PC-3 (cell line): Measurements from ENCODE around the gene WNT1. TPM values are rescaled to one million over a fixed set of nuclear protein-coding genes. Genes with fewer than 3 reads are reported as not detected.

Experiments used
- ATAC-seq: fragments of 200-7000 bp; cut with Tn5 transposase; 2 replicates; pipeline ENCODE4 v1.9.1; 2020; ENCODE audit warnings: mild to moderate bottlenecking, moderate library complexity
- BruUV-seq: library from RNA; stranded (reverse); fragments of 400-500 nt; replicated peaks from 2 replicates; lab custom pipeline; 2021; lab: Mats Ljungman, UMichigan
- CTCF ChIA-PET: fragments of 300-600 bp; sonication (Branson Sonifier 250); formaldehyde crosslinking; loops from one replicate; lab custom pipeline; 2022; ENCODE audit warnings: antibody characterized with exemption; lab: Charles Lee
- POLR2A ChIA-PET: fragments of 300-600 bp; sonication (Branson Sonifier 250); formaldehyde crosslinking; loops from one replicate; lab custom pipeline; 2022; ENCODE audit warnings: antibody characterized with exemption; ENCODE audit not compliant: unreplicated experiment; lab: Charles Lee
- DNase-seq: peaks from one replicate; pipeline ENCODE4 v3.0.0-alpha.2; 2015
- H2AFZ ChIP-seq: fragments of 300-600 bp; sonication (generic); 2 replicates; pipeline ENCODE4 v1.6.0; 2016; ENCODE audit warnings: antibody characterized with exemption, low read length
- H3F3A ChIP-seq: fragments of 300-600 bp; sonication (generic); one replicate; pipeline ENCODE4 v1.6.0; 2017; ENCODE audit warnings: antibody characterized with exemption, low read length, control low read depth, mild to moderate bottlenecking; ENCODE audit not compliant: unreplicated experiment
- H3K27ac ChIP-seq: fragments of 300-600 bp; sonication (generic); 2 replicates; pipeline ENCODE4 v1.5.1; 2016; ENCODE audit warnings: mild to moderate bottlenecking, low read length
- H3K27me3 ChIP-seq: fragments of 300-600 bp; sonication (generic); 2 replicates; pipeline ENCODE4 v1.6.1; 2016; ENCODE audit warnings: low read length, mixed read lengths
- H3K36me3 ChIP-seq: fragments of 300-600 bp; sonication (generic); 2 replicates; pipeline ENCODE4 v1.6.1; 2016; ENCODE audit warnings: low read depth, mixed run types, low read length, mixed read lengths
- H3K4me1 ChIP-seq: fragments of 300-600 bp; sonication (generic); 2 replicates; pipeline ENCODE4 v1.5.1; 2016; ENCODE audit warnings: low read length; ENCODE audit not compliant: insufficient read depth
- H3K4me2 ChIP-seq: fragments of 300-600 bp; sonication (generic); 2 replicates; pipeline ENCODE4 v1.6.0; 2016; ENCODE audit warnings: low read length
- H3K4me3 ChIP-seq: fragments of 300-600 bp; sonication (generic); 2 replicates; pipeline ENCODE4 v1.5.1; 2016; ENCODE audit warnings: mild to moderate bottlenecking, low read length, mixed read lengths
- H3K79me2 ChIP-seq: fragments of 300-600 bp; sonication (generic); 2 replicates; pipeline ENCODE4 v1.6.1; 2017; ENCODE audit warnings: low read length, mixed read lengths
- H3K9ac ChIP-seq: fragments of 300-600 bp; sonication (generic); 2 replicates; pipeline ENCODE4 v1.6.0; 2016; ENCODE audit warnings: mild to moderate bottlenecking, low read length
- H3K9me2 ChIP-seq: fragments of 300-600 bp; sonication (generic); replicated peaks from 2 replicates; pipeline ENCODE4 v1.6.1; 2016; ENCODE audit warnings: mixed run types, low read length, mixed read lengths
- H3K9me3 ChIP-seq: fragments of 300-600 bp; sonication (generic); 2 replicates; pipeline ENCODE4 v1.6.1; 2016; ENCODE audit warnings: low read length, mixed read lengths
- H4K20me1 ChIP-seq: fragments of 300-600 bp; sonication (generic); 2 replicates; pipeline ENCODE4 v1.6.1; 2016; ENCODE audit warnings: low read length, mixed read lengths
- EZH2 ChIP-seq: fragments of 300-600 bp; sonication (generic); IDR thresholded peaks from one replicate; pipeline ENCODE4 v1.6.1; 2017; ENCODE audit warnings: antibody characterized with exemption, mild to moderate bottlenecking, low read length; ENCODE audit not compliant: unreplicated experiment
- EZH2phosphoT487 ChIP-seq: fragments of 300-600 bp; sonication (generic); IDR thresholded peaks from 2 replicates; pipeline ENCODE4 v1.6.1; 2018; ENCODE audit warnings: mild to moderate bottlenecking, antibody characterized with exemption, low read length, borderline replicate concordance
- intact Hi-C: fragments of 100-400 bp; cut with micrococcal nuclease; formaldehyde crosslinking; loops from 2 replicates; pipeline ENCODE4 v1.9.0; 2023
- total RNA-seq: library from RNA; depleted of rRNA; stranded (reverse); fragments of >200 nt; gene quantifications from 2 replicates; pipeline ENCODE4 v1.2.3, GENCODE V29; 2014
- TF ChIP-seq, protein P1 (sequence below): fragments of 300-600 bp; sonication (generic); conservative IDR thresholded peaks from 2 replicates; pipeline ENCODE4 v1.5.1; 2017; ENCODE audit warnings: antibody characterized with exemption, low read depth, mild to moderate bottlenecking, low read length

The WNT1 gene
- total RNA-seq, 1 experiment from 2014 or later: not detected

- Histone ChIP-seq H2AFZ (no peak overlapping the region), H3K36me3 (no peaks in the 10 kb centered on the region), H3K27me3 (no peaks in the 10 kb centered on the region), H4K20me1 (no peaks in the 10 kb centered on the region), H3K9me3 (no peaks in the 10 kb centered on the region), H3K9ac (no peak overlapping the region), H3K79me2 (no peaks in the 10 kb centered on the region), H3K4me3 (no peak overlapping the region), H3F3A (no peaks in the 10 kb centered on the region), H3K27ac (no peak overlapping the region), H3K4me1 (0 out of 2 replicates have a peak, but pooled peaks cover 7% of the 10 kb centered on the region), H3K9me2 (no peaks in the 10 kb centered on the region), H3K4me2 (no peak overlapping the region)
- POLR2A ChIA-PET: no interaction called here
- no TSS peak for BruUV-seq
- CTCF ChIA-PET: interaction anchor here (0.7 kb wide), 1 partner anchor 19 kb away, joined by 3 read pairs; no protein-coding TSS in a partner anchor
- ATAC-seq (no peak), DNase-seq (no peak)
- intact Hi-C loops: no loop called here
- TF ChIP-seq, protein P1, sequence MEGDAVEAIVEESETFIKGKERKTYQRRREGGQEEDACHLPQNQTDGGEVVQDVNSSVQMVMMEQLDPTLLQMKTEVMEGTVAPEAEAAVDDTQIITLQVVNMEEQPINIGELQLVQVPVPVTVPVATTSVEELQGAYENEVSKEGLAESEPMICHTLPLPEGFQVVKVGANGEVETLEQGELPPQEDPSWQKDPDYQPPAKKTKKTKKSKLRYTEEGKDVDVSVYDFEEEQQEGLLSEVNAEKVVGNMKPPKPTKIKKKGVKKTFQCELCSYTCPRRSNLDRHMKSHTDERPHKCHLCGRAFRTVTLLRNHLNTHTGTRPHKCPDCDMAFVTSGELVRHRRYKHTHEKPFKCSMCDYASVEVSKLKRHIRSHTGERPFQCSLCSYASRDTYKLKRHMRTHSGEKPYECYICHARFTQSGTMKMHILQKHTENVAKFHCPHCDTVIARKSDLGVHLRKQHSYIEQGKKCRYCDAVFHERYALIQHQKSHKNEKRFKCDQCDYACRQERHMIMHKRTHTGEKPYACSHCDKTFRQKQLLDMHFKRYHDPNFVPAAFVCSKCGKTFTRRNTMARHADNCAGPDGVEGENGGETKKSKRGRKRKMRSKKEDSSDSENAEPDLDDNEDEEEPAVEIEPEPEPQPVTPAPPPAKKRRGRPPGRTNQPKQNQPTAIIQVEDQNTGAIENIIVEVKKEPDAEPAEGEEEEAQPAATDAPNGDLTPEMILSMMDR: no peak
- no peak for TF ChIP-seq EZH2phosphoT487
- TF ChIP-seq EZH2: no peak
Observed at GRCh38 chr12:48968467-48968866, 9.7 kb upstream of the WNT1 start.

- no peak for ATAC-seq
- Histone ChIP-seq H3K4me2 (no peak overlapping the region), H3K4me1 (0 out of 2 replicates have a peak, but pooled peaks cover 7% of the 10 kb centered on the region), H3K27me3 (no peaks in the 10 kb centered on the region), H3K9ac (no peak overlapping the region), H4K20me1 (no peaks in the 10 kb centered on the region), H3K79me2 (no peaks in the 10 kb centered on the region), H2AFZ (no peak overlapping the region), H3K9me3 (no peaks in the 10 kb centered on the region), H3F3A (no peaks in the 10 kb centered on the region), H3K9me2 (no peaks in the 10 kb centered on the region), H3K27ac (no peak overlapping the region), H3K36me3 (no peaks in the 10 kb centered on the region), H3K4me3 (no peak overlapping the region)
- CTCF ChIA-PET: interaction anchor here (0.7 kb wide), 1 partner anchor 18 kb away, joined by 3 read pairs; no protein-coding TSS in a partner anchor
- TF ChIP-seq EZH2phosphoT487 (no peak), EZH2 (no peak)
- TF ChIP-seq, protein P1: no peak
- POLR2A ChIA-PET: no interaction called here
- intact Hi-C loops: no loop called here
- no peak for DNase-seq
- BruUV-seq: no TSS peak
Observed at GRCh38 chr12:48969160-48969771, 8.9 kb upstream of the WNT1 start.
